Activated CD8-positive, alpha-beta memory T cell treated with anti-CD3 and anti-CD28 coated beads, Interleukin-2, amount 10 ng/mL, durations not matched to agents 7 days and 5 days (primary cell): ENCODE data around the gene BAD. TPM values are rescaled to one million over a fixed set of nuclear protein-coding genes. Genes with fewer than 3 reads are reported as not detected.

Experiments used
- ATAC-seq: fragments of 150-1000 bp; cut with Tn5 transposase; one replicate; pipeline ENCODE4 v1.10.0; 2021; ENCODE audit warnings: moderate library complexity
- CTCF ChIA-PET: fragments of 350-600 bp; sonication (Branson Sonifier 250); formaldehyde crosslinking; loops from one replicate; lab custom pipeline; 2021; ENCODE audit warnings: antibody characterized with exemption; lab: Charles Lee
- DNase-seq: peaks from one replicate; pipeline ENCODE4 v3.0.0-alpha.2; 2020
- H3K27ac Mint-ChIP-seq: one replicate; pipeline ENCODE4 v1.8.0; 2021; ENCODE audit warnings: mild to moderate bottlenecking, mixed read lengths
- H3K27me3 Mint-ChIP-seq: one replicate; pipeline ENCODE4 v1.8.0; 2021; ENCODE audit warnings: mixed read lengths
- H3K36me3 Mint-ChIP-seq: one replicate; pipeline ENCODE4 v1.8.0; 2021; ENCODE audit warnings: mild to moderate bottlenecking, mixed read lengths
- H3K4me1 Mint-ChIP-seq: one replicate; pipeline ENCODE4 v1.8.0; 2021; ENCODE audit warnings: mixed read lengths
- H3K4me3 Mint-ChIP-seq: one replicate; pipeline ENCODE4 v1.8.0; 2021; ENCODE audit warnings: mild to moderate bottlenecking, moderate library complexity, mixed read lengths
- H3K9me3 Mint-ChIP-seq: one replicate; pipeline ENCODE4 v1.8.0; 2022; ENCODE audit warnings: low read depth, mixed read lengths
- total RNA-seq, 2 experiments: library from RNA; stranded (reverse); gene quantifications; one replicate each; pipeline ENCODE4 v1.2.3, GENCODE V29; 2021

BAD gene
- total RNA-seq, 2 experiments from 2014 or later = 35.6 to 36.1 TPM

DNA sequence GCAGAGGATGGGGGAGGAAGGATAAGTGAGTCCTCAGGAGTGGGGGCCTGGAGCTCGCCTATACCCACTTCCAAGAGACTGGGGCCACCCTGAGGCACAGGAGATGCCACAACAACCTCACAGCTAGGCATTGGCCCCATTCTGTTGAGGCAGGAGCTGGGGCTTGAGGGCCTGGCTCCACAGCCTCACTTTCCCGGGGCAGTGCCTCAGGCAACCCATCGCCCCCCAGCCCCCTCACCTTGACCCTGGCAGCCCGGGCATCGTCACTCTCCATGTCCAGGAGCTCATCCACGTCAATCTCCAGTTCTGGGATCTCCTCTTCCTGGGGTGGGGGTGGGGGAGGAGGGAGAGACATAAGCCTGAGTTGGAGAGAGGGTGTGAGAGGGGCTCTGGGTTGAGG is 39.5 kb downstream of the BAD start:
- peak overlapping the region; percentile 83 for H3K4me3 Mint-ChIP-seq
- peaks cover 39% of the 10 kb centered on the region for H3K4me1 Mint-ChIP-seq
- DNase-seq (no peak), ATAC-seq (no peak)
- peak overlapping the region; percentile 90 for H3K27ac Mint-ChIP-seq
- H3K9me3 Mint-ChIP-seq = no peaks in the 10 kb centered on the region
- H3K36me3 Mint-ChIP-seq = no peaks in the 10 kb centered on the region
- H3K27me3 Mint-ChIP-seq = no peaks in the 10 kb centered on the region
- CTCF ChIA-PET = interaction anchor here (1.3 to 12.3 kb wide), 13 partner anchors 14 to 245 kb away, joined by 3 to 146 read pairs (median 8); partner anchors contain the start of genes BAD, CATSPERZ, DNAJC4 and ESRRA

DNA sequence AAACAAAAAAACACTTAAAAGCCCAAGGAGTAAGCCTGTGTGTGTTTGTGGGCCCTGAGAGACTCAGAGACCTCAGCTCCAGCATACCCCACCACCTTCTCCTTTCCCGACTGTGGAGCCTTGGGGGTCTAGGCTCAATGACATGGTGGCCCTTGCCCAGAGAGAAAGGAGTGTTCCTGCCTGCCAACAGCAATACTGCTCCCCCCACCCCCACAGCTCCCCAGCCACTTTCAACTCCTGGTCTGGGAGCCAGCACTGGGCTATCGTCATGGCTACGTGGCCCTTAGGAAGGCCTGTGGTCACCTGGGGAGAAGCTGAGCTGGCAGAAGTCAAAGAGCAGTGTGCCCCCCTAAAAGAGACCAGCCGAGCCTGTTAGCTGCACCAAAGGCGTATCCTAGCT is 40.4 kb downstream of the BAD start:
- Mint-ChIP-seq H3K27ac (no peak overlapping the region), H3K36me3 (no peaks in the 10 kb centered on the region), H3K4me1 (peaks cover 42% of the 10 kb centered on the region), H3K27me3 (no peaks in the 10 kb centered on the region), H3K9me3 (no peaks in the 10 kb centered on the region), H3K4me3 (no peak overlapping the region)
- CTCF ChIA-PET = interaction anchor here (0.7 to 12.3 kb wide), 10 partner anchors 12 to 74 kb away, joined by 3 to 146 read pairs (median 5); partner anchors contain the start of genes BAD, CATSPERZ, ESRRA and FERMT3
- DNase-seq (no peak), ATAC-seq (no peak)

DNA sequence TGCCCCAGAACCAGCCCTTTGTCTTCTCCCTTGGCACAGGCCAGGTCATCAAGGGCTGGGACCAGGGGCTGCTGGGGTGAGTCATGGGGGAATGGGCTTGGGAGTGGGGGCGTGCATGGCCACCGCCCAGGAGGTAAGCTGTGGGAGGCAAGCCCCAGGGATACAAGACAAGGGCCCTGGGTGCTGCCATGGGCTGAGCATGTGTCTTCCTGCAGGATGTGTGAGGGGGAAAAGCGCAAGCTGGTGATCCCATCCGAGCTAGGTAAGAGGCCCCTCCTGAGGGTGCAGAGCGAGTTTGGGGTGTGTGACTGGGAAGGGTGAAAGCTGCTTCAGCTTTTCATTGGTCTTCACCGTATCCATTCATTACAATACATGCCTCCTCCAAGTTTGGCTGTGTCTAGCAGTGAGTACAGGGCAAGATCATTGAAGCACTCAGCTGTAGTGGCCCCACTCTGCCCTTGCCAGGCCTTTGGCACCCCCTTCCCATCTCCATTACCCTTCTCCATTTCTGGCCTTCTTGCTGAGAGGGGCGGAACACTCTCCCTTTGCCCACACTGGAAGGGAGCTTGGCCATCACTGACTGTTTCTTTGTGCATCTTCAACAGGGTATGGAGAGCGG is 41.1 kb downstream of the BAD start:
- Mint-ChIP-seq H3K27ac (peak overlapping the region; percentile 64), H3K9me3 (no peaks in the 10 kb centered on the region), H3K27me3 (no peaks in the 10 kb centered on the region), H3K4me3 (peak overlapping the region; percentile 30), H3K4me1 (peaks cover 45% of the 10 kb centered on the region), H3K36me3 (no peaks in the 10 kb centered on the region)
- CTCF ChIA-PET = interaction anchor here (0.9 to 12.3 kb wide), 8 partner anchors 7 to 60 kb away, joined by 3 to 146 read pairs (median 7); partner anchors contain the start of genes CATSPERZ, ESRRA, FERMT3 and NUDT22
- ATAC-seq = no peak
- DNase-seq = no peak

DNA sequence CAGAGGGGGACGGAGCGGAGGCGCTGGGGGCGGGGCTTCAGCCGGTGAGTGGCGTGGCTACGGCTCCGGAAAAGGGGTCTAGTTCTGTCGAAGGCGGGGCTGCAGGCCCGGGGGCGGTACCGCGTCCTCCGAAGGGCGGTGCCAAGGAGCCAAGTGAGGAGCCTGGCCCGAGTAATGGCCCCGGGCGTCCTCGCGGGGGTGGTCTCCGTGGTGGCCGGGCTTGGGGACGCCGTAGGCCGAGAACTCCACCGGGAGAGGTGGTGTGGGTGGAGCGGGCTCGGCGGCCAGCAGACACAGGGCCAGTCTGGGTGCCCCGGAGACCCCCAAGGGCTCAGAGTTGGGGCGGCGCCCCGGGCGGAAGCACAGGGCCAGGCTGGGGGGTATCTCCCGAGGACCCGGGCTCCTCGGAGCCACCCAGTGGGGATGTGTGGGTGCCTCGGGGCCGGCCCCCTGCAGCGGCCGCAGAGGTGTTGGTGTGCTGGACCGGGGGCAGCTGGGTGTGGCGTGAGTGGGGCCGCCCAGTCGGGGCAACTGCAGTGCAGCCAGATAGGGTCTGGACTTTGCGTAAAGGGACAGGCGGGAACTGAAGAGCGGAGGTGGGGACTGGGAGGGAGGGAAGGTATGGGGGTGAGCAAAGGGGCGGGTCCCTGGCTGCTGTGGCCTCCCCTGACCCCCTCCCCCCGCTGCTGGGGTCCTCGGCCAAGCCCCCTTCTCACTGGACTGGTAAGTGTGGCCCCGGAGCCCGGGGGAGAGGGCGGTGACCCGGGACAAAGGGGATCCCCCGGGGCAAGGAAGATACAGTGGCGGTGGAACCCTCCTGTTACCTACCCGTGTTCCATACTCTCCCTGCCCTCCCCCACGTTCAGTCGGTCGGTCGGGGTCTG is 42.7 kb downstream of the BAD start:
- Mint-ChIP-seq H3K27me3 (no peaks in the 10 kb centered on the region), H3K4me1 (peaks cover 45% of the 10 kb centered on the region), H3K9me3 (no peaks in the 10 kb centered on the region), H3K27ac (peak overlapping the region; percentile 95), H3K4me3 (peak overlapping the region; percentile 83), H3K36me3 (peaks cover 3% of the 10 kb centered on the region)
- ATAC-seq (peak; percentile 7), DNase-seq (peak; percentile 100)
- CTCF ChIA-PET = interaction anchor here (0.6 to 12.3 kb wide), 17 partner anchors 9 to 1614 kb away, joined by 3 to 146 read pairs (median 6); partner anchors contain the start of genes CATSPERZ, ESRRA, FERMT3 and NUDT22

DNA sequence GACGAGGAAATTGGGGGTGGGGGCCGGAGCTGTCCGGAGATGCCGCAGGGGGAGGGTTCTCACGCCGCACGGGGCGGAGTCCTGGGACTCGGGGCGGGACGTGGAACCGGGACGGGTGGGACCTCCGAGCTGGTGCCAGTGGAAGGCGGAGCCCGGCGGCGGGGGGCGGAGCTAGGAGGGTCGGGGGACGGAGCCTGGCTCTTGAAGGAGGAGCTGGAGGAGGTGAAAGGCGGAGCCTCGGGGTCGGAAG is 43.3 kb downstream of the BAD start:
- ATAC-seq = peak; percentile 85
- H3K27me3 Mint-ChIP-seq = no peaks in the 10 kb centered on the region
- DNase-seq = no peak
- peaks cover 3% of the 10 kb centered on the region for H3K36me3 Mint-ChIP-seq
- peaks cover 45% of the 10 kb centered on the region for H3K4me1 Mint-ChIP-seq
- peak overlapping the region; percentile 95 for H3K27ac Mint-ChIP-seq
- CTCF ChIA-PET = interaction anchor here (0.6 to 12.3 kb wide), 14 partner anchors 9 to 1613 kb away, joined by 3 to 146 read pairs (median 6); partner anchors contain the start of genes CATSPERZ, ESRRA, FERMT3 and NUDT22
- H3K9me3 Mint-ChIP-seq = no peaks in the 10 kb centered on the region
- H3K4me3 Mint-ChIP-seq = peak overlapping the region; percentile 83

DNA sequence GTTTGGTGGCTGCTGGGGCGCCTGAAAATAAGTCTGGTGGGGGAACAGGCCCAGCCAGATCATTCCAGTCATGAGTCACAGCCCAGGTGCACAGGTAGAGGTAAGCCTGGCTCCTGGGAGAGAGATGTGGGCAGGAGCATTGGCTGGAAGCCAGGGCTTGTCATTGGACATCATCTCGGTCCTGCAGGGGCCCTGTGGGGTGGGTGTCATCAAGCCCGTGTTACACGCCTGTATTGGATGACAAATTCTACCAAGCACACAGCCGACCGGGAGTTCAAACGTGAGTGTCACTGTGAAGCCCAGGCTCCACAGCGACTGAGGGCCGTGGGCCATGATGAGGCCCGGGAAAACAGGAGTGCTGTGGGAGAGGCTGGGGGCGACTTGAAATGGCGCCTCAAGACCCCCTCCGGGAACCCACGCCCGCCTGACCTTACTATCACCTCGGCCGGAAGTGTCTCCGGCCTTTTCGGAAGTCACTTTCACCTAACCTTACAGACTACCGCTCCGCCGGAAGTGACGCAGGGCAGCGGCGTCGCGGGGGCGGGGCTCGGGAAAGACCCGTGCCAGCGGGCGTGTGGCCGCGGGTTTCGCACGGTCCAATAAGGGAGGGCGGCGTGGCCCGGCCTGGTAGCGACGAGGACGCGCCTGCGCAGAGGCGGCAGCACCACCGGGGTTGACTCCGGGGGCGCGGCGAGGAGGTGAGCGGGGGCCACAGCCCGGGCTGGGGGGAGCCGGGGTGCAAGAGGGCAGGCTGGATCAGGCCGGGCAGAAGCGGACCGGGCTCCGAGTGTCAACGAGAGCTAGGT is 43.8 kb downstream of the BAD start, which contains the start of gene FKBP2:
Gene FKBP2 (plus strand): TSS at position 661 of the 806 bp plus-strand sequence. CDS start 1,293 bp downstream, outside the sequence.
- H3K36me3 Mint-ChIP-seq = peaks cover 3% of the 10 kb centered on the region
- peak within 1 kb of the TSS; percentile 95 for H3K27ac Mint-ChIP-seq
- peaks cover 47% of the 10 kb centered on the region for H3K4me1 Mint-ChIP-seq
- H3K4me3 Mint-ChIP-seq = peak within 1 kb of the TSS; percentile 83
- DNase-seq (peak; percentile 98), ATAC-seq (peak; percentile 75)
- no peaks in the 10 kb centered on the region for H3K9me3 Mint-ChIP-seq
- CTCF ChIA-PET = interaction anchor here (0.6 to 12.3 kb wide), 16 partner anchors 9 to 1613 kb away, joined by 3 to 146 read pairs (median 6); partner anchors contain the start of genes CATSPERZ, ESRRA, FERMT3 and NUDT22
- no peaks in the 10 kb centered on the region for H3K27me3 Mint-ChIP-seq

DNA sequence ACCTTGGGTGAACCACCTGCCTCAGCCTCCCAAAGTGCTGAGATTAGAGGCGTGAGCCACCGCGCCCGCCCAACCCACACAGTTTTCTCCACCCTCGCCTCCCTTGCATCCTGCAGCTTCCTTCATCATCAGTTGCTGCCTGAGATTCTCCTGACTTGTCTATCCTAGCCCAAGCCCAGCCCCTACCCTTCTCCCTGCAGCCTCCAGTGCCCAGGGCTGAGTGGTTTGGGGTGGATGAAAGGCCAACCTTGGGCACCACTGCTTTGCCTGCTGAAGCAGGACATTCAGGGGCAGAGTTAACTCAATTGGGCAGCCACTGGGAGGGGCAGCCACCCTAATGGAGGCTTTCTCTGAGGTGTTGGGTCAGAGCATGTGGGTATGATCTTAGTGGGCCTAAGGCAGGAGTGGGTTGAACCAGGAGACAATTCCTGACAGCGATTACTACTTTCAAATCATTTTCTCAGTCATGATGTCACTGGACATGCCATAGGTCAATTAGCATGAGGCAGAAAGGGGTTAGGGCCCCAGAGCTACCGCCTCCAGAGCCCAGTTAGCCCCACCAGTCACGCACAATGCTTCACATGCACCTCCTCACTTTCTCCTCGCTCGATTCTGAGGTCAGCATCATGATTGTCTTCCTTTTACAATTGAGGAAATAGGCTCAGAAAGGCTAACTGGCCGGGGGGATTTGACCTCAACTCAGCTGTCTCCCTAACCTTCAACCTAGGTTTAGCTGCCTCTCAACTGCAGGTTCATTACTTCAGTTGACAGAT is 44.6 kb downstream of the BAD start:
- Mint-ChIP-seq H3K4me1 (peaks cover 50% of the 10 kb centered on the region), H3K27ac (peak overlapping the region; percentile 95), H3K4me3 (peak overlapping the region; percentile 83), H3K36me3 (peaks cover 3% of the 10 kb centered on the region), H3K9me3 (no peaks in the 10 kb centered on the region), H3K27me3 (no peaks in the 10 kb centered on the region)
- ATAC-seq (no peak), DNase-seq (no peak)
- CTCF ChIA-PET = interaction anchor here (1.5 to 5.4 kb wide), 4 partner anchors 11 to 65 kb away, joined by 3 to 37 read pairs (median 12); partner anchors contain the start of genes ESRRA, FERMT3, NUDT22 and PLCB3

DNA sequence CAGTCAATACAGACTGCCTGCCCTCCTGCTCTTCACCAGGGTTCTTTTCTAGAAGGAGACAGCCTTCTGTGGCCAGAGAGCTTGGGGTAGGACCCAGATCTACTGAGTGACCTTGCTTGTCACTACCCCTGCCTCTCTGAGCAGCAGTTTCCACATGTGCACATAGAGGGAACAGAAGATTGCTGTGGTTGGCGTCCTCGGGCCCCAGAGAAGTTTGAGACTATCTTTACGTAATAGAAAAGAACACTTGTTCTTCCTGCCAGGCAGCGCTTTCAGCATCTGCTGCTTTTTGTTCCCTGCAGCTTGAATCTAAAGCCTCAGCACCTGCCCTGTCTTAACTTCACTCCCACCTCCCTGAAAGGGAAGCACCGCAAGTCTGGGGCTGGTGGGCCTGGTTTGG is 45.5 kb downstream of the BAD start:
- CTCF ChIA-PET = interaction anchor here (1.5 to 5.4 kb wide), 4 partner anchors 12 to 66 kb away, joined by 3 to 37 read pairs (median 12); partner anchors contain the start of genes ESRRA, FERMT3, NUDT22 and PLCB3
- ATAC-seq (no peak), DNase-seq (no peak)
- peak overlapping the region; percentile 44 for H3K27ac Mint-ChIP-seq
- no peaks in the 10 kb centered on the region for H3K27me3 Mint-ChIP-seq
- H3K4me3 Mint-ChIP-seq = no peak overlapping the region
- peaks cover 46% of the 10 kb centered on the region for H3K4me1 Mint-ChIP-seq
- peaks cover 3% of the 10 kb centered on the region for H3K36me3 Mint-ChIP-seq
- no peaks in the 10 kb centered on the region for H3K9me3 Mint-ChIP-seq

DNA sequence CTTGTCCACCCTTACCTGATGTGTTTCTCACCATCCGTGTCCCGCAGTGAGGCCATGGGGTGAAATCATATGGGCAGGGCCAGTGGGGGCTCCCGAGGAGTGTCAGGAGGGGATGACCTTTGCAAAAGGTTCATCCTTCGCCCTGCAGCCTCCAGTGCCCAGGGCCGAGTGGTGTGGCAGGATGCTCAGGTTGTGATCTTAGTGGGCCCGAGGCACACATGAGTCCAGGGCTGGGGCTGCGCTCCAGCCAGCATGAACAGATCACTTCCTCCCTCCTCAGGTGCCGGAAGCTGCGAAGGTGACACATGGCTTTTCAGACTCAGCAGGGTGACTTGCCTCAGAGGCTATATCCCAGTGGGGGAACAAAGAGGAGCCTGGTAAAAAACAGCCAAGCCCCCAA is 46.4 kb downstream of the BAD start:
- Mint-ChIP-seq H3K9me3 (no peaks in the 10 kb centered on the region), H3K36me3 (peaks cover 3% of the 10 kb centered on the region), H3K4me3 (no peak overlapping the region), H3K27ac (peak overlapping the region; percentile 21), H3K27me3 (no peaks in the 10 kb centered on the region), H3K4me1 (peaks cover 41% of the 10 kb centered on the region)
- no peak for ATAC-seq
- no peak for DNase-seq
- CTCF ChIA-PET = interaction anchor here (2.7 kb wide), 1 partner anchor 11 kb away, joined by 9 read pairs; the partner anchor contains the start of genes NUDT22 and TRPT1

DNA sequence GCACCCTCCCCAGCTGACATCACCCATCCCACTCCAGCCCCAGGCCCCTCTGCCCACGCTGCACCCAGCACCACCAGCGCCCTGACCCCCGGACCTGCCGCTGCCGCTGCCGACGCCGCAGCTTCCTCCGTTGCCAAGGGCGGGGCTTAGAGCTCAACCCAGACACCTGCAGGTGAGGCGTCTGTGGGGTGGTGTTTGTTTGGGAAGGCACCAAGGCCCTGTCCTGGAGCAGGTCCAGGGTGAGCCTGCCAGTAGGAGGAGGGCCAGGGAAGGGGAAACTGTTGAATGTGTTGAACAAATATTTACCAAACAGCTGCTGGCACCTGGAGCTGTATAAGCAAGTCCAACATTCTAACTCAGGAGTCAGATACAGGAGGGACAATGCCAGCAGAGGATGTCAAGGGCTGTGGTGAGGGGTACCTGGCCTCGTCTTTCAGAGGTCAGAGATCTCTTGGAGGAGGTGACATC is 46.9 kb downstream of the BAD start:
- ATAC-seq = no peak
- Mint-ChIP-seq H3K27me3 (no peaks in the 10 kb centered on the region), H3K9me3 (no peaks in the 10 kb centered on the region), H3K27ac (no peak overlapping the region), H3K4me3 (no peak overlapping the region), H3K4me1 (peaks cover 38% of the 10 kb centered on the region), H3K36me3 (peaks cover 3% of the 10 kb centered on the region)
- DNase-seq = no peak
- CTCF ChIA-PET = interaction anchor here (1.3 kb wide), 1 partner anchor 11 kb away, joined by 6 read pairs; the partner anchor contains the start of genes NUDT22 and TRPT1

DNA sequence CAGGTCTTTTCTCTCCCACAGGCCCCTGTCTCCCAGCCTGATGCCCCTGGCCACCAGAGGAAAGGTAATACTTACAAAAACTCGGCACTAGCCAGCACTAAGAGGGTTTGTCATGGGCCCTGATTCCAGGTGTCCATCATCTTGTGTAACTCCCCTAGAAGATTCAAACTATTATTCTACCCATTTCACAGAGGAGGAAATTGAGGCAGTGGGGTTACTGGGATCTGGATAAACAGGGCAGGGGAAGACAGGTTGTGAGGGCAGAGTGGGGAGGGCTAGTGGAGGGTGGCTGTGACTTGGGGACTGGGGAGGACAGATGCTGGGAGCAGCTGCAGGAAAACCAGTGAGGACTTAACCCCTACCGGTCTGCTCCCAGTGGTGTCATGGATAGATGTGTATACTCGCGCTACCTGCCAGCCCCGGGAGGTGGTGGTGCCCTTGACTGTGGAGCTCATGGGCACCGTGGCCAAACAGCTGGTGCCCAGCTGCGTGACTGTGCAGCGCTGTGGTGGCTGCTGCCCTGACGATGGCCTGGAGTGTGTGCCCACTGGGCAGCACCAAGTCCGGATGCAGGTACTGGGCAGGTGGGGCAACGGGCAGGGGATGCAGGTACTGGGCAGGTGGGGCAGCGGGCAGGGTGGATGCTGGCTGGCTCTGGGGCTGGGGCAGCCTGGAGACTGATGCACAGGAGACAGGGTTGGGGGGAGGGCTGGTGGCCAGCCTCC is 48.9 kb downstream of the BAD start:
- H3K9me3 Mint-ChIP-seq = no peaks in the 10 kb centered on the region
- CTCF ChIA-PET = interaction anchor here (0.7 to 2.3 kb wide), 3 partner anchors 31 to 69 kb away, joined by 3 to 7 read pairs (median 3); no protein-coding TSS in a partner anchor
- no peak for ATAC-seq
- peaks cover 3% of the 10 kb centered on the region for H3K36me3 Mint-ChIP-seq
- H3K4me3 Mint-ChIP-seq = peak overlapping the region; percentile 81
- no peaks in the 10 kb centered on the region for H3K27me3 Mint-ChIP-seq
- H3K27ac Mint-ChIP-seq = peak overlapping the region; percentile 73
- no peak for DNase-seq
- H3K4me1 Mint-ChIP-seq = peaks cover 44% of the 10 kb centered on the region
